Aorta (tissue), 5 donors: ENCODE results near the gene PLCD4. TPM values are rescaled to one million over a fixed set of nuclear protein-coding genes. Genes with fewer than 3 reads are reported as not detected.
A peak's percentile ranks its signal among the peaks of the same experiment; 100 is the strongest.

Source experiments
- ATAC-seq: fragments of 200-7000 bp; cut with Tn5 transposase; one replicate; pipeline ENCODE4 v1.9.1; 2022; ENCODE audit warnings: moderate library complexity; ENCODE audit not compliant: low FRiP score
- DNase-seq, 2 donors: peaks; one replicate each; pipeline ENCODE4 v3.0.0-alpha.2; 2020
- H3K27ac ChIP-seq, 2 donors: one replicate each; pipeline ENCODE4 v1.5.1; 2013; ENCODE audit warnings: low read length in 2 of 2, mild to moderate bottlenecking in 2 of 2, moderate library complexity in 2 of 2, control low read depth in 1 of 2, inconsistent platforms in 1 of 2, low read depth in 1 of 2
- H3K27me3 ChIP-seq, 2 donors: one replicate each; pipeline ENCODE4 v1.6.1; 2013; ENCODE audit warnings: control low read depth in 1 of 2, low read length in 1 of 2, mild to moderate bottlenecking in 1 of 2, moderate library complexity in 1 of 2; ENCODE audit not compliant: insufficient read depth in 2 of 2, control insufficient read depth in 1 of 2
- H3K36me3 ChIP-seq, 2 donors: one replicate each; pipeline ENCODE4 v1.6.1; 2013; ENCODE audit warnings: control low read depth in 1 of 2, low read length in 1 of 2, mild to moderate bottlenecking in 1 of 2; ENCODE audit not compliant: insufficient read depth in 2 of 2, control insufficient read depth in 1 of 2
- H3K4me1 ChIP-seq, 2 donors: one replicate each; pipeline ENCODE4 v1.6.1; 2013; ENCODE audit warnings: low read length in 2 of 2, control low read depth in 1 of 2, mild to moderate bottlenecking in 1 of 2, moderate library complexity in 1 of 2; ENCODE audit not compliant: insufficient read depth in 2 of 2, control insufficient read depth in 1 of 2
- H3K4me3 ChIP-seq, 2 donors: one replicate each; pipeline ENCODE4 v1.5.1; 2013; ENCODE audit warnings: low read length in 2 of 2, control low read depth in 1 of 2, mild to moderate bottlenecking in 1 of 2
- H3K9me3 ChIP-seq: one replicate; pipeline ENCODE4 v1.6.1; 2013; ENCODE audit warnings: mild to moderate bottlenecking, low read length; ENCODE audit not compliant: control insufficient read depth
- WGBS, 2 donors: extraction: QIAGEN DNeasy Blood & Tissue Kit; methylation state at CpG; one replicate each; pipeline ENCODE4 v1.1.7; 2013; 5-methylcytosine and 5-hydroxymethylcytosine counted together
- intact Hi-C, 2 donors: fragments of 100-400 bp; cut with DNase I; formaldehyde crosslinking; loops; one replicate each; pipeline versions ENCODE4 v1.14.2 to v1.15.0; 2022
- polyA plus RNA-seq, 2 donors: library from polyadenylated mRNA; stranded (reverse); fragments of 200-250 nt; gene quantifications; one replicate each; pipeline ENCODE4 v1.2.3, GENCODE V29; 2013
- total RNA-seq, 2 donors: library from RNA; stranded (reverse); fragmentation: NEBNext Ultra II Directional; extraction: Animal tissue kit (Norgen Biotek cat#: 25700); gene quantifications; one replicate each; pipeline ENCODE4 v1.2.1, GENCODE V29; 2021
- donor health status: healthy with polysubstance abuse.
- donor health status: Bipolar disorder and iron deficiency.
- donor health status: DM: no; HTN: no; CAD: no.
- donor health status: DM: no; HTN: no; CAD: no.
- donor health status: DM: yes; HTN: yes; CAD: no.

The PLCD4 gene
- total and polyA plus RNA-seq, 4 donors, result 0.25 to 5.3 (median 1.4) TPM

DNA sequence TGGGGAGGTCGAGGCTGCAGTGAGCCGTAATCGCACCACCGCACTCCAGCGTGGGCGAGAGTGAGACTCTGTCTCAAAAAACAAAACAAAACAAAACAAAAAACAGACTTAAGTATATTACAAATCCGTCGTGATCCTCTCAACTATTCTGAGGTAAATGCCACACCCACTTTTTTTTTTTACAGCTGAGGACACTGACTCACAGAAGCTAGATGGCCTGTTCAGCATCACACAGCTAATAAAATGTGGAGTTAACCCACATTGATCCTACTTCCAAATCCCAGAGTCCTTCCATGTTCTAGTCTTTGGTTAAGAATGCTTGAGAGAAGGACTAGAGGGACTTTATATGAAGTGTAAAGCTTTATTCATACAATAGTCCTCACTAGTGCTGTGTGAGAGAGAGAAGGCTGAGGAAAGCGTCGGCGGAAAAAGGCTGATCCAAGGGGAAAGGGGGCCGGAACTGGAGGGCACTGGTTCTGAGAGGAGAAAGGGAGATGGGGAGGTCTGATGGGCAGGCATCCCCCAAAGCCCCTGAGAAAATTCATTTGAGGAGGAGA is 63.5 kb downstream of the PLCD4 start:
- Histone ChIP-seq H3K27me3 (no peaks in the 10 kb centered on the region), H3K36me3 (peaks cover 0 to 6% of the 10 kb centered on the region in 2 donors), H3K4me1 (no peaks in the 10 kb centered on the region), H3K9me3 (no peaks in the 10 kb centered on the region), H3K27ac (peak overlapping the region in 1 of 2 donors; percentile 58), H3K4me3 (peak overlapping the region; percentile 38 to 83)
- intact Hi-C loops, result no loop called here
- DNase-seq (no peak), ATAC-seq (no peak)
- WGBS, 2 donors, result 37 to 43% methylated on average over 12 of the region's 12 CpGs

- Histone ChIP-seq H3K36me3 (peaks cover 0 to 6% of the 10 kb centered on the region in 2 donors), H3K4me3 (peak within 1 kb of the TSS; percentile 38 to 83), H3K4me1 (no peaks in the 10 kb centered on the region), H3K27me3 (no peaks in the 10 kb centered on the region), H3K27ac (peak within 1 kb of the TSS in 1 of 2 donors; percentile 58), H3K9me3 (no peaks in the 10 kb centered on the region)
- intact Hi-C loops, result no loop called here
- peak; percentile 95 for ATAC-seq
- DNase-seq, result peak; percentile 90 to 94
- WGBS, 2 donors, result 0 to 1% methylated on average over 49 of the region's 49 CpGs
Observed at GRCh38 chr2:218671654-218672566, 64.2 kb downstream of the PLCD4 start, which contains the start of the genes RNF25 and STK36. RNF25 (minus strand) TSS chr2:218672002; CDS start chr2:218671970, 32 bp downstream. STK36 (plus strand) TSS chr2:218672086; CDS start chr2:218672830, 744 bp downstream.

DNA sequence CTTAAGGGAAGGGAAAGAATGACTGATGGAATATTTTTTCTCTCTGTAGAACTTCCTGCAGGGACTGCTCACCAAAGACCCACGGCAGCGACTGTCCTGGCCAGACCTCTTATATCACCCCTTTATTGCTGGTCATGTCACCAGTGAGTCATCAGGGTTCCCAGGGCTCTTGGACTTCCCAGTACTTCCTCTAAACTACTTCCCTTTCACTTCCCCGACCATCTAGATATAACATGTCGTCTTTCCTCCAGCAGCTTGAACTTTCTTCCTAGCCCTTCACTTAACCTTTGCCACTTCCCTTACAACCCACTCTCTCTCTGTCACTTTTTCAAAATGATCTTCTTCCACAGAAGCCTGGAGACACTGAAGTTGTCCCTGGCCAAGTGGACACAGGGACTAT is 71.4 kb downstream of the PLCD4 start:
- intact Hi-C loops, result no loop called here
- no peaks in the 10 kb centered on the region for H3K4me1 ChIP-seq
- no peaks in the 10 kb centered on the region for H3K27me3 ChIP-seq
- H3K9me3 ChIP-seq, result no peaks in the 10 kb centered on the region
- peaks cover 0 to 4% of the 10 kb centered on the region in 2 donors for H3K36me3 ChIP-seq
- 80 to 86% methylated on average over 4 of the region's 4 CpGs for WGBS, 2 donors
- no peak overlapping the region for H3K4me3 ChIP-seq
- DNase-seq (peak in 1 of 2 donors; percentile 59), ATAC-seq (no peak)
- no peak overlapping the region for H3K27ac ChIP-seq

- Histone ChIP-seq H3K36me3 (peaks cover 0 to 5% of the 10 kb centered on the region in 2 donors), H3K27me3 (no peaks in the 10 kb centered on the region), H3K27ac (no peak overlapping the region), H3K4me1 (no peaks in the 10 kb centered on the region), H3K9me3 (no peaks in the 10 kb centered on the region), H3K4me3 (no peak overlapping the region)
- no peak for ATAC-seq
- WGBS, 2 donors, result 68 to 70% methylated on average over 3 of the region's 3 CpGs
- intact Hi-C loops, result no loop called here
- DNase-seq, result no peak
Observed at GRCh38 chr2:218680061-218680460, 72.4 kb downstream of the PLCD4 start.

Other genes with a start within 250 kb of the PLCD4 start
- gene SLC11A1, start 225.6 kb upstream of the PLCD4 start, total RNA-seq, result 10 to 100 TPM; 40.1 to 56.1 TPM
- gene SLC11A1, start 225.6 kb upstream of the PLCD4 start, polyA plus RNA-seq, result 1 to 10 TPM; 1.9 to 4.1 TPM
- gene CTDSP1, start 208.0 kb upstream of the PLCD4 start, total RNA-seq, result 100 to 1,000 TPM; 141 to 162 TPM
- gene CTDSP1, start 208.0 kb upstream of the PLCD4 start, polyA plus RNA-seq, result 100 to 1,000 TPM in 1 of 2 donors, 10 to 100 TPM in 1; 61.6 to 137 TPM
- under 1 TPM in 1 of 2 donors, not detected in 1; 0.65 TPM for gene VIL1, start 188.8 kb upstream of the PLCD4 start, total RNA-seq
- gene VIL1, start 188.8 kb upstream of the PLCD4 start, polyA plus RNA-seq, result 10 to 100 TPM in 1 of 2 donors, 1 to 10 TPM in 1; 1.1 to 40.3 TPM
- gene USP37, start 39.5 kb upstream of the PLCD4 start, total RNA-seq, result 10 to 100 TPM; 13.6 to 22.2 TPM
- 1 to 10 TPM; 1.5 to 2.0 TPM for gene USP37, start 39.5 kb upstream of the PLCD4 start, polyA plus RNA-seq
- gene CNOT9, start 39.1 kb upstream of the PLCD4 start, total RNA-seq, result 10 to 100 TPM; 35.6 TPM
- gene CNOT9, start 39.1 kb upstream of the PLCD4 start, polyA plus RNA-seq, result 10 to 100 TPM; 12.1 to 21.3 TPM
- 10 to 100 TPM; 27.7 to 32.9 TPM for gene ZNF142, start 51.7 kb downstream of the PLCD4 start, total RNA-seq
- gene ZNF142, start 51.7 kb downstream of the PLCD4 start, polyA plus RNA-seq, result 10 to 100 TPM in 1 of 2 donors, 1 to 10 TPM in 1; 3.4 to 10.9 TPM
- gene BCS1L, start 51.8 kb downstream of the PLCD4 start, total RNA-seq, result 10 to 100 TPM; 21.1 to 32.7 TPM
- gene BCS1L, start 51.8 kb downstream of the PLCD4 start, polyA plus RNA-seq, result 100 to 1,000 TPM in 1 of 2 donors, 10 to 100 TPM in 1; 12.5 to 111 TPM
- 10 to 100 TPM; 22.1 to 24.0 TPM for gene RNF25, start 64.1 kb downstream of the PLCD4 start, total RNA-seq
- gene RNF25, start 64.1 kb downstream of the PLCD4 start, polyA plus RNA-seq, result 10 to 100 TPM; 10.9 to 28.0 TPM
- 10 to 100 TPM; 21.8 to 45.8 TPM for gene STK36, start 64.2 kb downstream of the PLCD4 start, total RNA-seq
- gene STK36, start 64.2 kb downstream of the PLCD4 start, polyA plus RNA-seq, result 10 to 100 TPM in 1 of 2 donors, 1 to 10 TPM in 1; 8.0 to 46.4 TPM
- 10 to 100 TPM; 22.3 to 36.3 TPM for gene TTLL4, start 102.9 kb downstream of the PLCD4 start, total RNA-seq
- gene TTLL4, start 102.9 kb downstream of the PLCD4 start, polyA plus RNA-seq, result 10 to 100 TPM in 1 of 2 donors, 1 to 10 TPM in 1; 1.9 to 28.8 TPM
- gene CYP27A1, start 174.2 kb downstream of the PLCD4 start, total RNA-seq, result 10 to 100 TPM; 31.9 to 50.6 TPM
- gene CYP27A1, start 174.2 kb downstream of the PLCD4 start, polyA plus RNA-seq, result 10 to 100 TPM; 19.3 to 40.4 TPM
- gene PRKAG3, start 223.9 kb downstream of the PLCD4 start, total RNA-seq, result 1 to 10 TPM in 1 of 2 donors, under 1 TPM in 1; 0.19 to 1.0 TPM
- gene PRKAG3, start 223.9 kb downstream of the PLCD4 start, polyA plus RNA-seq, result under 1 TPM; 0.13 to 0.20 TPM